ENCODE results near the gene ELMOD3.
"Not testable (repeated sequence)": the region's sequence is repeated elsewhere in the genome, so short reads cannot be mapped to it uniquely, and the experiment has no call there.

The ELMOD3 gene

GRCh38 chr2:85376291-85377065 lies 21.9 kb downstream of the ELMOD3 start:
- no peak for DNase-seq (ENCODE audit: low spot score)

- DNase-seq (ENCODE audit: low spot score) = no peak
Measured at GRCh38 chr2:85377083-85377482, 22.5 kb downstream of the ELMOD3 start.

GRCh38 chr2:85378257-85378656 lies 23.7 kb downstream of the ELMOD3 start:
- DNase-seq (ENCODE audit: low spot score) = no peak

- peak; percentile 19 for DNase-seq (ENCODE audit: low spot score)
Measured at GRCh38 chr2:85380048-85380447, 25.5 kb downstream of the ELMOD3 start.

- DNase-seq (ENCODE audit: low spot score) = not testable (repeated sequence)
Measured at GRCh38 chr2:85383151-85383550, 28.6 kb downstream of the ELMOD3 start.

- DNase-seq (ENCODE audit: low spot score) = no peak
Measured at GRCh38 chr2:85383850-85384249, 29.3 kb downstream of the ELMOD3 start.

- no peak for DNase-seq (ENCODE audit: low spot score)
Measured at GRCh38 chr2:85385746-85386145, 31.2 kb downstream of the ELMOD3 start.

- no peak for DNase-seq (ENCODE audit: low spot score)
Measured at GRCh38 chr2:85387754-85388153, 33.2 kb downstream of the ELMOD3 start.

- DNase-seq (ENCODE audit: low spot score) = no peak
Measured at GRCh38 chr2:85388878-85389538, 34.4 kb downstream of the ELMOD3 start.

GRCh38 chr2:85390941-85391669 lies 36.5 kb downstream of the ELMOD3 start:
- peak; percentile 76 for DNase-seq (ENCODE audit: low spot score)

- DNase-seq (ENCODE audit: low spot score) = no peak
Measured at GRCh38 chr2:85393836-85394235, 39.3 kb downstream of the ELMOD3 start.

- no peak for DNase-seq (ENCODE audit: low spot score)
Measured at GRCh38 chr2:85394261-85394681, 39.7 kb downstream of the ELMOD3 start.

GRCh38 chr2:85394976-85395375 lies 40.4 kb downstream of the ELMOD3 start:
- no peak for DNase-seq (ENCODE audit: low spot score)

- DNase-seq (ENCODE audit: low spot score) = no peak
Measured at GRCh38 chr2:85395912-85396475, 41.4 kb downstream of the ELMOD3 start.

GRCh38 chr2:85396531-85397470 lies 42.2 kb downstream of the ELMOD3 start:
- no peak for DNase-seq (ENCODE audit: low spot score)

- no peak for DNase-seq (ENCODE audit: low spot score)
Measured at GRCh38 chr2:85397925-85398331, 43.4 kb downstream of the ELMOD3 start.

- no peak for DNase-seq (ENCODE audit: low spot score)
Measured at GRCh38 chr2:85398426-85399182, 44.0 kb downstream of the ELMOD3 start.

- DNase-seq (ENCODE audit: low spot score) = no peak
Measured at GRCh38 chr2:85399183-85399455, 44.5 kb downstream of the ELMOD3 start.

- DNase-seq (ENCODE audit: low spot score) = no peak
Measured at GRCh38 chr2:85400023-85400422, 45.5 kb downstream of the ELMOD3 start.

GRCh38 chr2:85400541-85401463 lies 46.2 kb downstream of the ELMOD3 start:
- DNase-seq (ENCODE audit: low spot score) = no peak
